Activated CD8-positive, alpha-beta memory T cell treated with anti-CD3 and anti-CD28 coated beads for 36 hours (primary cell): Measurements from ENCODE around the gene CEBPE. TPM values are rescaled to one million over a fixed set of nuclear protein-coding genes. Genes with fewer than 3 reads are reported as not detected.

ENCODE experiments used
- CTCF ChIA-PET: fragments of 350-600 bp; sonication (Branson Sonifier 250); formaldehyde crosslinking; loops from one replicate; lab custom pipeline; 2021; ENCODE audit warnings: antibody characterized with exemption; lab: Charles Lee
- POLR2A ChIA-PET: fragments of 350-600 bp; sonication (Branson Sonifier 250); formaldehyde crosslinking; loops from one replicate; lab custom pipeline; 2021; ENCODE audit warnings: antibody characterized with exemption; lab: Charles Lee
- total RNA-seq, 2 experiments: library from RNA; stranded (reverse); gene quantifications; one replicate each; pipeline ENCODE4 v1.2.3, GENCODE V29; 2021

The CEBPE gene
- total RNA-seq, 2 experiments from 2014 or later = 0.19 to 0.21 TPM

- ChIA-PET POLR2A (interaction anchor here (0.6 kb wide), 1 partner anchor 17 kb away, joined by 11 read pairs; no protein-coding TSS in a partner anchor), CTCF (interaction anchor here (0.8 to 4.1 kb wide), 5 partner anchors 13 to 88 kb away, joined by 3 to 18 read pairs (median 5); partner anchors contain the start of genes ACIN1 and C14orf119)
Observed at GRCh38 chr14:23074906-23075305, 44.1 kb downstream of the CEBPE start.

- POLR2A ChIA-PET = interaction anchor here (1.3 to 2.2 kb wide), 2 partner anchors 14 to 23 kb away, joined by 3 to 10 read pairs; partner anchors contain the start of genes ACIN1 and C14orf119
Observed at GRCh38 chr14:23071921-23072539, 47.0 kb downstream of the CEBPE start.

GRCh38 chr14:23071244-23071920 lies 47.7 kb downstream of the CEBPE start:
- CTCF ChIA-PET = interaction anchor here (1.0 to 3.0 kb wide), 9 partner anchors 11 to 98 kb away, joined by 3 to 11 read pairs (median 7); partner anchors contain the start of genes ACIN1 and C14orf119
- POLR2A ChIA-PET = interaction anchor here (1.3 to 2.2 kb wide), 2 partner anchors 13 to 24 kb away, joined by 3 to 10 read pairs; partner anchors contain the start of genes ACIN1 and C14orf119

More at GRCh38 chr14:23071921-23072539, 47.0 kb downstream of the CEBPE start:
- CTCF ChIA-PET = interaction anchor here (1.0 to 3.0 kb wide), 9 partner anchors 12 to 99 kb away, joined by 3 to 11 read pairs (median 7); partner anchors contain the start of genes ACIN1 and C14orf119

GRCh38 chr14:23070262-23071129 lies 48.6 kb downstream of the CEBPE start:
- CTCF ChIA-PET = interaction anchor here (0.8 to 3.0 kb wide), 7 partner anchors 10 to 97 kb away, joined by 3 to 11 read pairs (median 7); partner anchors contain the start of genes ACIN1 and C14orf119

GRCh38 chr14:23069413-23069806 lies 49.6 kb downstream of the CEBPE start:
- CTCF ChIA-PET = interaction anchor here (0.5 to 3.1 kb wide), 27 partner anchors 8 to 233 kb away, joined by 3 to 53 read pairs (median 7); partner anchors contain the start of genes ACIN1, AJUBA, C14orf119 and CDH24
- POLR2A ChIA-PET = interaction anchor here (0.6 to 1.1 kb wide), 3 partner anchors 22 to 58 kb away, joined by 4 to 7 read pairs (median 6); partner anchors contain the start of genes ACIN1 and C14orf119

More at GRCh38 chr14:23070262-23071129, 48.6 kb downstream of the CEBPE start:
- POLR2A ChIA-PET = interaction anchor here (0.6 to 2.2 kb wide), 2 partner anchors 11 to 25 kb away, joined by 3 to 10 read pairs; partner anchors contain the start of genes ACIN1 and C14orf119

GRCh38 chr14:23068789-23069412 lies 50.2 kb downstream of the CEBPE start:
- POLR2A ChIA-PET = interaction anchor here (0.6 to 1.4 kb wide), 5 partner anchors 11 to 71 kb away, joined by 4 to 7 read pairs (median 5); partner anchors contain the start of genes ACIN1, C14orf119 and CDH24

GRCh38 chr14:23067847-23068788 lies 50.9 kb downstream of the CEBPE start:
- CTCF ChIA-PET = interaction anchor here (0.6 to 3.1 kb wide), 30 partner anchors 9 to 234 kb away, joined by 3 to 53 read pairs (median 6); partner anchors contain the start of genes ACIN1, AJUBA, C14orf119 and CDH24
- POLR2A ChIA-PET = interaction anchor here (0.6 to 1.4 kb wide), 4 partner anchors 10 to 71 kb away, joined by 4 to 7 read pairs (median 4); partner anchors contain the start of genes ACIN1, C14orf119 and CDH24

More at GRCh38 chr14:23068789-23069412, 50.2 kb downstream of the CEBPE start:
- CTCF ChIA-PET = interaction anchor here (0.5 to 3.1 kb wide), 30 partner anchors 9 to 234 kb away, joined by 3 to 53 read pairs (median 6); partner anchors contain the start of genes ACIN1, AJUBA, C14orf119 and CDH24

Other genes starting within 250 kb of the CEBPE start
- 10 to 100 TPM; 28.1 to 28.5 TPM for gene LRP10, start 247.5 kb downstream of the CEBPE start, total RNA-seq
- under 1 TPM in 1 of 2 experiments, not detected in 1; 0.11 TPM for gene REM2, start 236.0 kb downstream of the CEBPE start, total RNA-seq
- 10 to 100 TPM; 69.7 to 72.1 TPM for gene RBM23, start 200.1 kb downstream of the CEBPE start, total RNA-seq
- 100 to 1,000 TPM; 204 to 205 TPM for gene PRMT5, start 189.9 kb downstream of the CEBPE start, total RNA-seq
- gene HAUS4, start 162.2 kb downstream of the CEBPE start, total RNA-seq = 10 to 100 TPM; 46.5 to 49.2 TPM
- gene AJUBA, start 136.7 kb downstream of the CEBPE start, total RNA-seq = 1 to 10 TPM in 1 of 2 experiments, under 1 TPM in 1; 0.96 to 1.2 TPM
- 1 to 10 TPM; 7.0 to 8.9 TPM for gene C14orf93, start 109.1 kb downstream of the CEBPE start, total RNA-seq
- gene PSMB5, start 84.4 kb downstream of the CEBPE start, total RNA-seq = 100 to 1,000 TPM; 176 to 182 TPM
- not detected for gene PSMB11, start 77.0 kb downstream of the CEBPE start, total RNA-seq
- under 1 TPM; 0.53 to 0.82 TPM for gene CDH24, start 61.7 kb downstream of the CEBPE start, total RNA-seq
- 100 to 1,000 TPM; 190 to 191 TPM for gene ACIN1, start 24.1 kb downstream of the CEBPE start, total RNA-seq
- gene C14orf119, start 23.8 kb downstream of the CEBPE start, total RNA-seq = 10 to 100 TPM; 51.6 to 56.5 TPM
- not detected for gene CIROP, start 14.3 kb downstream of the CEBPE start, total RNA-seq
- under 1 TPM; 0.40 to 0.86 TPM for gene SLC7A8, start 64.4 kb upstream of the CEBPE start, total RNA-seq
- gene RNF212B, start 118.7 kb upstream of the CEBPE start, total RNA-seq = not detected
- gene HOMEZ, start 166.9 kb upstream of the CEBPE start, total RNA-seq = 10 to 100 TPM; 13.7 to 15.6 TPM
- 10 to 100 TPM; 16.2 to 18.8 TPM for gene PPP1R3E, start 183.6 kb upstream of the CEBPE start, total RNA-seq
- gene BCL2L2, start 187.6 kb upstream of the CEBPE start, total RNA-seq = under 1 TPM; 0.69 to 0.99 TPM
- gene PABPN1, start 202.2 kb upstream of the CEBPE start, total RNA-seq = 100 to 1,000 TPM; 294 to 299 TPM
- 1 to 10 TPM; 2.0 to 2.1 TPM for gene SLC22A17, start 233.6 kb upstream of the CEBPE start, total RNA-seq
- gene EFS, start 245.9 kb upstream of the CEBPE start, total RNA-seq = not detected